ENCODE measurements around the gene ENTREP1.
"Not testable (repeated sequence)": the region's sequence is repeated elsewhere in the genome, so short reads cannot be mapped to it uniquely, and the experiment has no call there.

Gene ENTREP1

GRCh38 chr9:69431203-69431602, 106.2 kb downstream of the ENTREP1 start:
- no peak for TF ChIP-seq CTCF (IDR thresholded peaks at IDR 0.05; ENCODE audit: low read depth, low read length, missing control alignments)
- in situ Hi-C loops (cut with HindIII; ENCODE audit: low pct_ligation_motif_present, low sequenced_read_pairs) = no loop called here
- no peak for DNase-seq
- Histone ChIP-seq H3K4me3 (ENCODE audit: low read depth, low read length) (no peak overlapping the region), H3K27ac (no peak overlapping the region), H3K27me3 (replicated peaks) (no peaks in the 10 kb centered on the region), H3K36me3 (replicated peaks) (no peaks in the 10 kb centered on the region)

- Histone ChIP-seq H3K4me3 (ENCODE audit: low read depth, low read length) (no peak overlapping the region), H3K27ac (no peak overlapping the region), H3K27me3 (replicated peaks) (no peaks in the 10 kb centered on the region), H3K36me3 (replicated peaks) (no peaks in the 10 kb centered on the region)
- DNase-seq = no peak
- in situ Hi-C loops (cut with HindIII; ENCODE audit: low pct_ligation_motif_present, low sequenced_read_pairs) = no loop called here
- TF ChIP-seq CTCF (IDR thresholded peaks at IDR 0.05; ENCODE audit: low read depth, low read length, missing control alignments) = no peak
Measured at GRCh38 chr9:69431777-69432176, 106.8 kb downstream of the ENTREP1 start.

DNA sequence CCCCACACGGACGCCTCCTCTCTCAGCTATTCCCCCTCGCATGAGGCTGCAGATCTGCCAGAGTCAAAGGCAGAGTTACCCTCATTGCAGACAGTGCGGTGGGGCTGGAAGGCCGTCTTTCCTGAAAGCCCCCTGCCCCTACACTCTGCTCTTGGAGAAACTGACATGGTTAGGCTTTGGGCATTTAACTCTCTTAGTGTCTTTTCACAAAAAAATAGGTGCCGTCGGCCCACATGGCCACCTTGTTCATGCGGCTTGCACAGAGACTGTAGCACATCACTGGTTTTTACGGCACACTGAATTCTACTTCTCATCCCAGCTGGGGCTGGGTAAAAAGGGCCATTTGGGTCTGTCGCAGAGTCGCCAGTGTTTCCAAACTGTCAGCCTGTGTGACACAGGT, 107.6 kb downstream of the ENTREP1 start:
- no peak for TF ChIP-seq CTCF (IDR thresholded peaks at IDR 0.05; ENCODE audit: low read depth, low read length, missing control alignments)
- H3K27me3 ChIP-seq (replicated peaks) = no peaks in the 10 kb centered on the region
- H3K27ac ChIP-seq = no peak overlapping the region
- H3K4me3 ChIP-seq (ENCODE audit: low read depth, low read length) = no peak overlapping the region
- H3K36me3 ChIP-seq (replicated peaks) = no peaks in the 10 kb centered on the region
- no peak for DNase-seq
- in situ Hi-C loops (cut with HindIII; ENCODE audit: low pct_ligation_motif_present, low sequenced_read_pairs) = no loop called here

DNA sequence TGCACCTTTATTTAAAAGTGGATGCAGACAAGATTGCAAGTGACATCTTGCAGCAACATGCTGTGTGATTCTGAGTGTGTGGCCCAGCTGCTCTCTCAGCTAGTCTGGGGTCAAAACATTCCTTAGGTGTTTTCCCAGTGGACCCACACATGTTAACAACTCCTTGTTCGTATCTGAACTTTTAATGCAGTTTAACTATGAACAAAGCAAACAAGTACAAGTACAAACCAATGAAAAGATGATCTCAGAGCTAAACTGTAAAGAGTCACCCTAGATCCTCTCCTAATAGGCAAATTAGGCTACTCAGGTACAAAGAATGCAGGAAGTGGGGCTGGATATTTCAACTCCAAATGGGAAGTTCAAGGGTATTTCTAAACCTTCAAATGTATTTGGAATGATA, 108.4 kb downstream of the ENTREP1 start:
- TF ChIP-seq CTCF (IDR thresholded peaks at IDR 0.05; ENCODE audit: low read depth, low read length, missing control alignments) = no peak

DNA sequence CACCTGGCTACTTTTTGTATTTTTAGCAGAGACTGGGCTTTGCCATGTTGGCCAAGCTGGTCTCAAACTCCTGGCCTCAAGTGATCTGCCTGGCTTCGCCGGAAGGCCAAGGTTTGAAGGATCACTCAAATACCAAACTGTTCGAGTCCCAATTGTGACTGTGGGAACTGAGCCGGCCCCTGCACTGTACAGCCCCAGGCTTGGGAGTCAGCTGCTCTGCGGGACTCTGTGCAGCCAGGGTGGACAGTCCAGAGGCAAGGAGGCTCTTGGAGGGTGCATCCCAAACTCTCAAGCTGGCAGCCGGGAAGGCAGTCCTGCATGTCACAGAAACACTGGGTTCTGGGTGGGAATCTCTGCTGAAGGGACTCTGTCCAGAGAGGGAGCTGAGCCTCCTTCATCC, 109.0 kb downstream of the ENTREP1 start:
- no peak for DNase-seq
- no peaks in the 10 kb centered on the region for H3K36me3 ChIP-seq (replicated peaks)
- in situ Hi-C loops (cut with HindIII; ENCODE audit: low pct_ligation_motif_present, low sequenced_read_pairs) = no loop called here
- H3K4me3 ChIP-seq (ENCODE audit: low read depth, low read length) = no peak overlapping the region
- no peak overlapping the region for H3K27ac ChIP-seq
- H3K27me3 ChIP-seq (replicated peaks) = no peaks in the 10 kb centered on the region
- TF ChIP-seq CTCF (IDR thresholded peaks at IDR 0.05; ENCODE audit: low read depth, low read length, missing control alignments) = no peak

More for the DNA sequence above, 108.4 kb downstream of the ENTREP1 start:
- Histone ChIP-seq H3K4me3 (ENCODE audit: low read depth, low read length) (no peak overlapping the region), H3K27ac (no peak overlapping the region), H3K27me3 (replicated peaks) (no peaks in the 10 kb centered on the region), H3K36me3 (replicated peaks) (no peaks in the 10 kb centered on the region)
- no peak for DNase-seq
- in situ Hi-C loops (cut with HindIII; ENCODE audit: low pct_ligation_motif_present, low sequenced_read_pairs) = no loop called here

- H3K36me3 ChIP-seq (replicated peaks); DNase-seq; H3K27me3 ChIP-seq (replicated peaks); H3K4me3 ChIP-seq (ENCODE audit: low read depth, low read length); in situ Hi-C loops (cut with HindIII; ENCODE audit: low pct_ligation_motif_present, low sequenced_read_pairs); H3K27ac ChIP-seq: not testable (repeated sequence)
Measured at GRCh38 chr9:69439654-69440053, 114.6 kb downstream of the ENTREP1 start.

DNA sequence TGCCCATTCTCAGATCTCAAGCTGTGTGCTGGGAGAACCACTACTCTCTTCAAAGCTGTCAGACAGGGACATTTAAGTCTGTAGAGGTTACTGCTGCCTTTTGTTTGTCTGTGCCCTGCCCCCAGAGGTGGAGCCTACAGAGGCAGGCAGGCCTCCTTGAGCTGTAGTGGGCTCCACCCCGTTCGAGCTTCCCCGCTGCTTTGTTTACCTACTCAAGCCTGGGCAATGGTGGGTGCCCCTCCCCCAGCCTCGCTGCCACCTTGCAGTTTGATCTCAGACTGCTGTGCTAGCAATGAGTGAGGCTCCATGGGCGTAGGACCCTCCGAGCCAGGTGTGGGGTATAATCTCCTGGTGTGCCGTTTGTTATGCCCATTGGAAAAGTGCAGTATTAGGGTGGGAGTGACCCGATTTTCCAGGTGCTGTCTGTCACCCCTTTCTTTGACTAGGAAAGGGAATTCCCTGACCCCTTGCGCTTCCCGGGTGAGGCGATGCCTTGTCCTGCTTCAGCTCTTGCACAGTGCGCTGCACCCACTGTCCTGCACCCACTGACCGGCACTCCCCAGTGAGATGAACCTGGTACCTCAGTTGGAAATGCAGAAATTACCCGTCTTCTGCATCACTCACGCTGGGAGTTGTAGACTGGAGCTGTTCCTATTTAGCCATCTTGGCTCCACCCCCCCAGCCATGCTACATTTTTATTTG, 115.4 kb downstream of the ENTREP1 start:
- in situ Hi-C loops (cut with HindIII; ENCODE audit: low pct_ligation_motif_present, low sequenced_read_pairs); DNase-seq: not testable (repeated sequence)

More for the DNA sequence above, 115.4 kb downstream of the ENTREP1 start:
- not testable (repeated sequence) for H3K27me3 ChIP-seq (replicated peaks); H3K36me3 ChIP-seq (replicated peaks); H3K27ac ChIP-seq; H3K4me3 ChIP-seq (ENCODE audit: low read depth, low read length)
